Ramos (cell line): Measurements from ENCODE around the gene GALNT14.
"Not testable (repeated sequence)": the region's sequence is repeated elsewhere in the genome, so short reads cannot be mapped to it uniquely, and the experiment has no call there.

ENCODE experiments used
- in situ Hi-C: fragments of 300-500 bp; cut with MboI; formaldehyde crosslinking; loops from one replicate; pipeline ENCODE4 v1.14.3; 2022; ENCODE audit warnings: low sequenced_read_pairs; ENCODE audit not compliant: unreplicated experiment

GALNT14 gene

GRCh38 chr2:30926606-30927005 lies 211.6 kb downstream of the GALNT14 start:
- in situ Hi-C loops = no loop called here

DNA sequence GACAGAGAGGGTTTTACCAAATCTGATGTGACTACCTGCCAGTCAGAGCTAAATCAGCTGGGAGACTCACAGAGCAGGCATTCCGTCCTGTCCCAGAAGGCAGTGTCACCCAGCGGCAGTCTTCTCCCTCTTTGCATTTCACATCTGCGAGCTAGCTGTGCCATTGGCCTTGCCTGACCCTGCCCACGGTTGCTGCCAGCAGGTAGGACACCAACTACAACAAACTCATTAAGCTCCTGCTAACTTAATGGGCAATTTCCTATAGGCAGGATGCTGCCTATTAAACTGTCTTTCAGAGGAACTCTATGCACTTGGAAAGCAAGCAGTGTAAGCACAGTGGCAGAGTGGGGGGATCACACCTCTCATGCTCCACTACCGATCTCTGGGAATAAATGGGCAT lies 214.6 kb downstream of the GALNT14 start:
- in situ Hi-C loops = no loop called here

DNA sequence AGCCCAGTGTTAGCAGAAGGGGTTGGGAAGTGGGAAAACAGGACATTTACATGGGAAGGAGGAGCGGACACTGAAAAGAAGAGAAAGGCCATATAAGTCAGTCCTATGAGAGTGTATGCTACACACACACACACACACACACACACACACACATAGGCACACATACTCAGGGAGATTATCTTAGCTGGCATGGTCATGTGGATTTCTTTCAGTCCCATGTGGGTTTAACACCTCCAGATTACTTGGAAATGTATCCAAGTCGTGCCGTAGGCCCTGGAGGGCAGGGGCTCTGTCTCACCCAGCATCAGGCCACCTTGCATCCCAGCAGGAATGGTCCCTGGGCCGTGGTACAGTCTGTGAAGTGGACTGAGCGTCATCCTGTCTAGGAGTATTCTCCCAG lies 217.7 kb downstream of the GALNT14 start:
- in situ Hi-C loops = no loop called here

DNA sequence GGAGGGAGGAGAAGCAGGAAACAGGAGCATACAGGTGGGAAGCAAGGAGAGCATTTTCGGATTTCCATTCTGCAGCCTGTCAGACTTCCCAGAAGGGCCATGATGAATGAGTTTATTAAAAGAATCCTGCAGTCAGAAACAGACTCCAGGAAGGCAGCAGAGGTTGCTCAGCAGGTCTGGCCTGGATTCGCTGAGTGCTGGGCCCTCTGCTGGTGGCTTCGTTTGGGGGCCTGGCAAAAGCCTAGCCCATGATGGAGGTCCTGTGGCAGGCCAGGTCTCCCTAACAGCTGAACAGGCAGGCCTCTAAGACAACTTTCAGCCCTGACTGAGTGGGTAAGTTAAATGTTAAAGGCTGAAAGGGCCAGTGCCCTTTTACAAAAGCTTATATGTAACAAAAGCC lies 222.8 kb downstream of the GALNT14 start:
- in situ Hi-C loops = no loop called here

DNA sequence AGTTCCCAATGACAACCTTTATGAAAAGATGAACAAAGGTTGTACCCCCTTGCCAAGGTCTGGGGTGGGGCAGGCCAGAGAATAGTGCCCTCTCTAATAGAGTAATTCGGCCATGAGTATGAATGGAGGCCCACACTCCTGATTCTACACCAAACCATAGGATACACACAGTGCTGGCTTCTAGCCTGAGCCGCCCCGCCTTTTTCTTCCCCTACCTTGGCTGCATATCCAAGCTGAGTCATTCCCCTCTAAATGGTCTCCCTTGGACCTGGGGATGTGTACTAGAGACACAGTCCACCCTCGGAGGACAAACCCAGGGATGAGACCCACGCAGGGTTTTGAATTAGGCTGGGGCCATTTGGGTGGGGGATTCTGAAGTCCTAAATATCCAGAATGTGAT lies 223.8 kb downstream of the GALNT14 start:
- in situ Hi-C loops = no loop called here

GRCh38 chr2:30912056-30912455 lies 226.2 kb downstream of the GALNT14 start:
- in situ Hi-C loops = no loop called here

- in situ Hi-C loops = no loop called here
Measured at GRCh38 chr2:30911327-30911726, 226.9 kb downstream of the GALNT14 start.

DNA sequence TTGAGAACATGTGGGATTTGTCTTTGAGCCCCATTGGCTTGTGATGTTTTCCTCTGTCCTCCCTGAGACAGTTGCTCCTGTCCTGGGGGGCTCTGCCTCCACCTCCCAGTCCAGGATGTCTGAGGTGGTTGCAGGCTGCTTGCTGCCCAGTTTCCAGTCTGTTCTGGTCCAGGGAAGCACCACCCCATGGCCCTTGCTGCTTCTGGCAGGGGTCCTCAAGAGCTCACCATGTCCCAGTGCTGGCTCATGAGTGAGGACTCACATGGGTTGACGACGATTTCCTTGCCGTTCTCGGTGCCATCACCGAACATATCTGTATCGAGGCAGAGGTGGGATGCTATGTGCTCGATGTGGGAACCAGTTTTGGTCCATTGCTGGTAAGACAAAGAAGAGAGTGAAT lies 227.6 kb downstream of the GALNT14 start:
- in situ Hi-C loops = no loop called here

GRCh38 chr2:30904437-30904836 lies 233.8 kb downstream of the GALNT14 start:
- in situ Hi-C loops = not testable (repeated sequence)

DNA sequence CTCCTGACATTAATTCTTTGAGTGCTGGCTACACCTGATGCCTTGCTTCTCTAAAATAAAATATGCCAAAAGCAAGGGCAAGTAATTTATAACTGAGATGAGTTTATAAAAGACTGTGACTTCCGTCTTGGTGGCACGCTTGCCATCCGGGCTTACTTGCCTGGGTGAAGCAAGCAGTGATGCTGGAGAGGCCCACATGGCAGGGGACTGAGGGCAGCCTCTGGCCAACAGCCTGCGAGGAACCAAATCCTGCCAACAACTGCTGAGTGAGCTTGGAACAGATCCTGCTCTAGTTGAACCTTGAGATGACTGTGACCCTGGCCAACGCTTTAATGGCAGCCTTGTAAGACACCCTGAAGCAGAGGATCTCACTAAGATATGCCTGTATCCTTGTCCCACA lies 234.9 kb downstream of the GALNT14 start:
- in situ Hi-C loops = no loop called here

GRCh38 chr2:30900381-30900780 lies 237.9 kb downstream of the GALNT14 start:
- in situ Hi-C loops = no loop called here

- in situ Hi-C loops = no loop called here
Measured at GRCh38 chr2:30899516-30900054, 238.7 kb downstream of the GALNT14 start.

DNA sequence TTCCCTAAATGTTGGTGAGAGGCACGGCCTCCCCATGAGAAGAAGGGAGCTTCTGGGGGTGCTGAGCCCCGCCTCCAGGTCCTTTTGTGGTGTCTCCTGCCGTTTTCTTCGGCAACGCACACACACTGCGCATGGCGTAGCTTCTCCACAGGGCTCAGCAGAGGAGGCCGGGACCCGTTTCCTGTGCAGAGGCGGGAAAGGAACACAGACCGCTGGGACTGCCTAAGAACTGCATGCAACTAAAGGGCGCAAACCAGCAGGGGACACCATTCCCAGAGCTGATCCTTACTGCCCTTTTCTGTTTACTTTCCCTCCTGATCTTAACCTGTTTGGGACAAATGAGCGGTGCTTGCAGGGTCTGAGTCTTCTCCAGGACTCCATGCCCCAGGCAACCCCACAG lies 240.7 kb downstream of the GALNT14 start:
- in situ Hi-C loops = no loop called here

- in situ Hi-C loops = no loop called here
Measured at GRCh38 chr2:30894498-30895119, 243.6 kb downstream of the GALNT14 start.

DNA sequence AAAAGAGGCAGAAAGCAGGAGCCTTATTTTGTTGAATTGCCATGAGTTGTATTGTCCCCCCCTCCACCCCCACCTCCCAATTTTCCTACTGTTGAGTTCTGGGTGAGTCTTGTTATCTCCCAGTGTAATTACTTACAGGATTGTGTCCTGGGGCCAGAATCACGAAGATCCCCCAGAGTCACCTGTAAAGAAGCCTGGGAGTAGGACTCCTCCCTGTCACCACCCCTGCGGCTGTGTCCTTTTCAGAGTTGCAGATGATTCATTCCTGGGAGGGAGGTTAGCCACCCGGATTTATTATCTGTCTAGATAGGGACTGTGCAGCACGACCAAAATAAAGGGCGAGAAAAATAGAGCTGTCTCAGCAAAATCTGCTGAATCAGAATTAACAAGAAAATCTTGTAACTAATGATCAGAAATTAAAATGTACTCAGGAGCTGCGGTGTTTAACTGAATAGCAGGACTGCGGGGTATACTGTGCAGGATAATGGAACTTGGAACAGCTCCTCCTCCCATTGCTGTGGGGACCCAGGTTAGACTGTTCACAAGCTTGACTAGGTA lies 249.3 kb downstream of the GALNT14 start:
- in situ Hi-C loops = no loop called here

DNA sequence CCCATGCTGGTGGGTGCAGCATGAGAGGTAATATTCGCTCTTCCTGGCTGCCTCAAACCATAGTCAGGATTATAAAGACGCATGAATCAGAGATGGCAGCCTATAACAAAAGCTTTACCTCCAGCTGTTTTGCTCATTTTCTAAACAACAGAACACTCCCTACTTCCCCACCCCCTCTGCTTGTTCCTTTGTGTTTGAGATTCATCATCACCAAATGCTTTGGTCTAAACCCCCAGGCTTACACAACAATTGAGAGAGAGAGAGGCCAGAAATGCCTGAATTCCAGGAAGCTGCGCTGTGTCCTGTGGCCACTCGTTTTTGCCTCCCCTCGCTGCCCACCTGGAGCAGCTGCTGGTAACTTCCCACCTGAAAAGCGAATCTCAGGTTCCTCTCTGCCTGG lies 252.2 kb downstream of the GALNT14 start:
- in situ Hi-C loops = no loop called here

GRCh38 chr2:30883822-30884221 lies 254.4 kb downstream of the GALNT14 start:
- in situ Hi-C loops = no loop called here

- in situ Hi-C loops = no loop called here
Measured at GRCh38 chr2:30883184-30883583, 255.1 kb downstream of the GALNT14 start.

GRCh38 chr2:30880516-30880915 lies 257.7 kb downstream of the GALNT14 start:
- in situ Hi-C loops = no loop called here

- in situ Hi-C loops = no loop called here
Measured at GRCh38 chr2:30877833-30878232, 260.4 kb downstream of the GALNT14 start.

GRCh38 chr2:30872797-30873196 lies 265.4 kb downstream of the GALNT14 start:
- in situ Hi-C loops = no loop called here
